Coronary artery (tissue), 2 donors: ENCODE measurements around the gene TPRX1.
"Not testable (repeated sequence)": the region's sequence is repeated elsewhere in the genome, so short reads cannot be mapped to it uniquely, and the experiment has no call there.

ENCODE experiments used
- DNase-seq: peaks from one replicate; pipeline ENCODE4 v3.0.0-alpha.2; 2017; ENCODE audit warnings: low spot score
- H3K27ac ChIP-seq, 2 donors: fragments of 200-600 bp; sonication (generic); one replicate each; pipeline ENCODE4 v1.5.1; 2016 to 2019
- H3K4me3 ChIP-seq: fragments of 200-600 bp; sonication (generic); 2 replicates; pipeline ENCODE4 v1.5.1; 2016; ENCODE audit warnings: mild to moderate bottlenecking, moderate library complexity
- CTCF ChIP-seq: fragments of 200-600 bp; sonication (generic); IDR thresholded peaks from one replicate; pipeline ENCODE4 v1.5.1; 2019; ENCODE audit warnings: antibody characterized with exemption

Gene TPRX1

GRCh38 chr19:47804451-47804850 is at the start of gene TPRX1:
Gene TPRX1, minus strand, starts transcription at chr19:47804551. Its CDS starts 12 bp downstream, at chr19:47804539.
- H3K4me3 ChIP-seq, H3K27ac ChIP-seq, DNase-seq: not testable (repeated sequence)

- TF ChIP-seq CTCF: no peak
- Histone ChIP-seq H3K4me3 (no peak overlapping the region), H3K27ac (no peak overlapping the region)
- no peak for DNase-seq
These were observed 48.7 kb upstream of the TPRX1 start for GRCh38 chr19:47853003-47853402.

GRCh38 chr19:47848823-47849473 is 44.6 kb upstream of the TPRX1 start:
- no peak overlapping the region for H3K4me3 ChIP-seq
- no peak for TF ChIP-seq CTCF
- DNase-seq: no peak
- no peak overlapping the region for H3K27ac ChIP-seq

GRCh38 chr19:47848425-47848822 is 44.1 kb upstream of the TPRX1 start:
- H3K4me3 ChIP-seq: no peak overlapping the region
- DNase-seq: no peak
- no peak for TF ChIP-seq CTCF
- no peak overlapping the region for H3K27ac ChIP-seq

- Histone ChIP-seq H3K4me3 (no peak overlapping the region), H3K27ac (no peak overlapping the region)
- DNase-seq: no peak
- TF ChIP-seq CTCF: no peak
These were observed 38.6 kb upstream of the TPRX1 start for GRCh38 chr19:47842941-47843340.

- no peak for DNase-seq
- TF ChIP-seq CTCF: no peak
- Histone ChIP-seq H3K27ac (no peak overlapping the region), H3K4me3 (no peak overlapping the region)
These were observed 35.6 kb upstream of the TPRX1 start for GRCh38 chr19:47839913-47840312.

- Histone ChIP-seq H3K27ac (no peak overlapping the region), H3K4me3 (no peak overlapping the region)
- DNase-seq: no peak
- TF ChIP-seq CTCF: no peak
These were observed 35.1 kb upstream of the TPRX1 start for GRCh38 chr19:47839411-47839810.
